Endothelial cell of umbilical vein (primary cell): ENCODE measurements around the gene PDAP1. TPM values are rescaled to one million over a fixed set of nuclear protein-coding genes. Genes with fewer than 3 reads are reported as not detected.
"Not testable (repeated sequence)": the region's sequence is repeated elsewhere in the genome, so short reads cannot be mapped to it uniquely, and the experiment has no call there.

Source experiments
- BruUV-seq: library from RNA; stranded (reverse); fragments of 400-500 nt; replicated peaks from 2 replicates; lab custom pipeline; 2021; lab: Mats Ljungman, UMichigan
- CTCF ChIA-PET: fragments of 300-600, 350-600 bp; sonication (Branson Sonifier 250); formaldehyde crosslinking; loops from one replicate; lab custom pipeline; 2021; ENCODE audit warnings: antibody characterized with exemption, inconsistent platforms; lab: Charles Lee
- POLR2A ChIA-PET: fragments of 300-600, 350-600 bp; sonication (Branson Sonifier 250); formaldehyde crosslinking; loops from one replicate; lab custom pipeline; 2021; ENCODE audit warnings: antibody characterized with exemption, inconsistent platforms; lab: Charles Lee
- DNase-seq: peaks from one replicate; pipeline ENCODE4 v3.0.0-alpha.2; 2011; ENCODE audit warnings: low read depth, low spot score
- FAIRE-seq: peaks from 2 replicates; lab custom pipeline; 2011; peaks lifted over from hg19 to GRCh38; lab: Jason Lieb, UNC
- H2AFZ ChIP-seq: 2 replicates; pipeline ENCODE4 v1.6.0; 2012; ENCODE audit warnings: low read depth, low read length, control low read depth, inconsistent platforms
- H3K27ac ChIP-seq: 2 replicates; pipeline ENCODE4 v1.5.1; 2011; ENCODE audit warnings: low read depth, mild to moderate bottlenecking, control low read depth, low read length, moderate library complexity; ENCODE audit not compliant: insufficient read depth
- H3K27me3 ChIP-seq, 2 experiments: 2 replicates each; pipeline versions ENCODE4 v1.6.0 to v1.6.1; 2011; ENCODE audit warnings: low read length in 2 of 2, mixed read lengths in 1 of 2; ENCODE audit not compliant: control insufficient read depth in 2 of 2, insufficient read depth in 2 of 2
- H3K36me3 ChIP-seq, 2 experiments: 2 replicates in 1 of 2; 3 replicates in 1 of 2; pipeline ENCODE4 v1.5.1; 2011; ENCODE audit warnings: low read length in 2 of 2, mild to moderate bottlenecking in 1 of 2, moderate library complexity in 1 of 2; ENCODE audit not compliant: control insufficient read depth in 2 of 2, insufficient read depth in 2 of 2; ENCODE audit errors: extremely low read depth in 1 of 2
- H3K4me1 ChIP-seq: 3 replicates; pipeline ENCODE4 v1.5.1; 2011; ENCODE audit warnings: mild to moderate bottlenecking, low read length; ENCODE audit not compliant: control insufficient read depth, insufficient read depth; ENCODE audit errors: extremely low read depth
- H3K4me2 ChIP-seq: 2 replicates; pipeline ENCODE4 v1.6.1; 2011; ENCODE audit warnings: low read length, control low read depth, mixed read lengths; ENCODE audit not compliant: insufficient read depth
- H3K4me3 ChIP-seq, 3 experiments: fragments of 200-600 bp in 1 of 3; sonication (generic), shearing (Covaris generic) in 1 of 3; replicated peaks in 1 of 3; 2 replicates each; pipeline ENCODE4 v1.5.1; 2011 to 2016; ENCODE audit warnings: control low read depth in 3 of 3, low read length in 3 of 3, mild to moderate bottlenecking in 2 of 3, inconsistent platforms in 1 of 3, low read depth in 1 of 3, moderate library complexity in 1 of 3; ENCODE audit not compliant: insufficient read depth in 1 of 3
- H3K79me2 ChIP-seq: 2 replicates; pipeline ENCODE4 v1.6.0; 2012; ENCODE audit warnings: low read length, inconsistent platforms; ENCODE audit not compliant: control insufficient read depth, insufficient read depth
- H3K9ac ChIP-seq: replicated peaks from 2 replicates; pipeline ENCODE3; 2011; ENCODE audit warnings: low read length, control low read depth; ENCODE audit not compliant: insufficient read depth; ENCODE audit errors: extremely low read depth
- H3K9me1 ChIP-seq: replicated peaks from 3 replicates; pipeline ENCODE4 v1.6.0; 2011; ENCODE audit warnings: mild to moderate bottlenecking, low read length; ENCODE audit not compliant: control insufficient read depth, insufficient read depth; ENCODE audit errors: extremely low read depth
- H3K9me3 ChIP-seq: replicated peaks from 2 replicates; pipeline ENCODE4 v1.5.1; 2012; ENCODE audit warnings: low read length, inconsistent platforms; ENCODE audit not compliant: control insufficient read depth, insufficient read depth
- H4K20me1 ChIP-seq: replicated peaks from 2 replicates; pipeline ENCODE3; 2011; ENCODE audit warnings: mild to moderate bottlenecking, low read length; ENCODE audit not compliant: control insufficient read depth, insufficient read depth; ENCODE audit errors: extremely low read depth
- dilution Hi-C: fragments of 300-500 bp; cut with MboI; formaldehyde crosslinking; loops from one replicate; pipeline ENCODE4 v1.15.0; 2019; ENCODE audit warnings: low sequenced_read_pairs; ENCODE audit not compliant: extremely low pct_ligation_motif_present
- intact Hi-C: fragments of 100-400 bp; cut with micrococcal nuclease; formaldehyde crosslinking; loops from one replicate; pipeline ENCODE4 v1.10.0; 2022
- polyA plus RNA-seq, 4 experiments: library from polyadenylated mRNA; depleted of rRNA in 3 of 4; stranded (reverse) in 3 of 4; unstranded in 1 of 4; fragments of >200 nt; gene quantifications; 2 replicates each; pipeline versions ENCODE4 v1.2.1 to v1.2.3, GENCODE V29; 2011 to 2012; ENCODE audit warnings: missing spikeins in 1 of 4
- total RNA-seq: library from RNA; stranded (reverse); gene quantifications from 2 replicates; pipeline ENCODE4 v1.2.3, GENCODE V29; 2021

PDAP1 gene
- total and polyA plus RNA-seq, 2 donors (not counting 3 experiments of a cell fraction or from before 2014, with no cell fraction given) = 32.6 to 150 TPM

DNA sequence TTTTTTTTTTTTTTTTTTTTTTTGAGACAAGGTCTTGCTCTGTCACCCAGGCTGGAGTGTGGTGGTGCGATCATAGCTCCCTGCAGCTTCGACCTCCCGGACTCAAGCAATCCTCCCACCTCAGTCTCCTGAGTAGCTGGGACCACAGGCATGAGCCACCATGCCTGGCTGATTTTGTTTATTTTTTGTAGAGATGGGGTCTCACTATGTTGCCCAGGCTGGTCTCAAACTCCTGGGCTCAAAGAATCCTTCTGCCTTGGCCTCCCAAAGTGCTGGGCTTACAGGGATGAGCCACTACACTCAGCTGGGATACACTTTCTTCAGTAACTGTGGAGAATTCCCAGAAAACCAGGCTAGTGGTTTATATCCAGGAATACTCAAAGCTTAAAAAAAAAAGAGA lies 57.8 kb downstream of the PDAP1 start:
- H3K4me3 ChIP-seq, H3K27me3 ChIP-seq, POLR2A ChIA-PET, H3K9me1 ChIP-seq, H3K79me2 ChIP-seq, H3K9ac ChIP-seq, H3K27ac ChIP-seq, H3K9me3 ChIP-seq, intact Hi-C loops, dilution Hi-C loops, BruUV-seq, H3K4me1 ChIP-seq, FAIRE-seq, H3K4me2 ChIP-seq, H2AFZ ChIP-seq, DNase-seq, H4K20me1 ChIP-seq: not testable (repeated sequence)
- CTCF ChIA-PET = interaction anchor here (0.6 to 1.6 kb wide), 5 partner anchors 13 to 443 kb away, joined by 3 to 5 read pairs (median 3); no protein-coding TSS in a partner anchor
- H3K36me3 ChIP-seq = peaks cover 18 to 28% of the 10 kb centered on the region in 2 experiments

Other genes starting within 250 kb of the PDAP1 start
- gene KPNA7, start 200.5 kb downstream of the PDAP1 start, total RNA-seq = not detected in 2 replicates
- not detected in 2 replicates for gene KPNA7, start 200.5 kb downstream of the PDAP1 start, polyA plus RNA-seq
- 0.09 and 0.11 TPM in 2 replicates for gene MYH16, start 135.8 kb downstream of the PDAP1 start, total RNA-seq
- gene MYH16, start 135.8 kb downstream of the PDAP1 start, polyA plus RNA-seq = 0.01 and 0.03 TPM in 2 replicates
- 243 TPM in 2 replicates for gene ARPC1A, start 82.7 kb downstream of the PDAP1 start, total RNA-seq
- 171 and 200 TPM in 2 replicates for gene ARPC1A, start 82.7 kb downstream of the PDAP1 start, polyA plus RNA-seq
- gene ARPC1B, start 33.9 kb downstream of the PDAP1 start, total RNA-seq = 232 and 294 TPM in 2 replicates
- 732 and 831 TPM in 2 replicates for gene ARPC1B, start 33.9 kb downstream of the PDAP1 start, polyA plus RNA-seq
- gene BUD31, start 372 bp upstream of the PDAP1 start, total RNA-seq = 113 and 122 TPM in 2 replicates
- 67.1 and 67.8 TPM in 2 replicates for gene BUD31, start 372 bp upstream of the PDAP1 start, polyA plus RNA-seq
- 6.9 and 9.6 TPM in 2 replicates for gene PTCD1, start 30.2 kb upstream of the PDAP1 start, total RNA-seq
- gene PTCD1, start 30.2 kb upstream of the PDAP1 start, polyA plus RNA-seq = 3.8 and 4.2 TPM in 2 replicates
- 48.3 and 51.5 TPM in 2 replicates for gene CPSF4, start 30.3 kb upstream of the PDAP1 start, total RNA-seq
- gene CPSF4, start 30.3 kb upstream of the PDAP1 start, polyA plus RNA-seq = 53.0 and 56.1 TPM in 2 replicates
- gene ATP5MF, start 57.6 kb upstream of the PDAP1 start, total RNA-seq = 348 and 369 TPM in 2 replicates
- 2,129 and 2,140 TPM in 2 replicates for gene ATP5MF, start 57.6 kb upstream of the PDAP1 start, polyA plus RNA-seq
- 16.6 and 21.6 TPM in 2 replicates for gene ZNF789, start 64.3 kb upstream of the PDAP1 start, total RNA-seq
- 10.9 and 11.6 TPM in 2 replicates for gene ZNF789, start 64.3 kb upstream of the PDAP1 start, polyA plus RNA-seq
- 19.8 and 22.8 TPM in 2 replicates for gene ZNF394, start 91.7 kb upstream of the PDAP1 start, total RNA-seq
- 8.3 and 8.6 TPM in 2 replicates for gene ZNF394, start 91.7 kb upstream of the PDAP1 start, polyA plus RNA-seq
- gene ZKSCAN5, start 96.1 kb upstream of the PDAP1 start, total RNA-seq = 9.6 and 9.7 TPM in 2 replicates
- gene ZKSCAN5, start 96.1 kb upstream of the PDAP1 start, polyA plus RNA-seq = 3.6 and 4.3 TPM in 2 replicates
- 3.0 and 3.6 TPM in 2 replicates for gene FAM200A, start 143.5 kb upstream of the PDAP1 start, total RNA-seq
- 1.7 and 2.1 TPM in 2 replicates for gene FAM200A, start 143.5 kb upstream of the PDAP1 start, polyA plus RNA-seq
- gene ZNF655, start 150.0 kb upstream of the PDAP1 start, total RNA-seq = 15.7 and 16.9 TPM in 2 replicates
- 17.4 and 20.4 TPM in 2 replicates for gene ZNF655, start 150.0 kb upstream of the PDAP1 start, polyA plus RNA-seq
- gene TMEM225B, start 189.7 kb upstream of the PDAP1 start, total RNA-seq = not detected in 2 replicates
- gene TMEM225B, start 189.7 kb upstream of the PDAP1 start, polyA plus RNA-seq = 0.08 and 0.29 TPM in 2 replicates
- 11.4 and 13.8 TPM in 2 replicates for gene ZSCAN25, start 208.3 kb upstream of the PDAP1 start, total RNA-seq
- gene ZSCAN25, start 208.3 kb upstream of the PDAP1 start, polyA plus RNA-seq = 8.4 and 8.9 TPM in 2 replicates